NCI-H1930 (cell line): ENCODE results near the gene PGAP3.
A peak's percentile ranks its signal among the peaks of the same experiment; 100 is the strongest.

Experiments
- DNase-seq, 2 experiments: peaks; one replicate each; lab custom pipeline; 2025; lab: John Stamatoyannopoulos, UW

Gene PGAP3

DNA sequence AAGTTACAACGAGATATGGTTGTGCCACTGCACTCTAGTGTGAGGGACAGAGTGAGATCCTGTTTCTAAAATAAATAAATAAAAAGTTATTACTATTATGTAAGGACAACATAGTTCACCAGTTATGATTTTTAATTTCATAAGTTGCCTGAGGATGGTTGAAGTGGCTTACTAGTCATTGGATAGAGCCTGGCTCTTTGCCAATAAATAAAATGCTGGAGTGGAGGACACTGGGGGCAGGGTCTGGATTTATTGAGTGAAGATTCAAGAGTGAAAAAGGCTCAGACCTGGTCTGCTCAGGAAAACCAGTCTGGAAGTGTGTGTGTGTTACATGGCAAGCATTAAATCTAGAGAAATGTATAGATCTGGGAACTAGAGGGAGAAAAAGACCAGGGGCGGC, 48.8 kb downstream of the PGAP3 start:
- DNase-seq: no peak

GRCh38 chr17:39638317-39638716, 49.5 kb downstream of the PGAP3 start:
- DNase-seq: no peak

DNA sequence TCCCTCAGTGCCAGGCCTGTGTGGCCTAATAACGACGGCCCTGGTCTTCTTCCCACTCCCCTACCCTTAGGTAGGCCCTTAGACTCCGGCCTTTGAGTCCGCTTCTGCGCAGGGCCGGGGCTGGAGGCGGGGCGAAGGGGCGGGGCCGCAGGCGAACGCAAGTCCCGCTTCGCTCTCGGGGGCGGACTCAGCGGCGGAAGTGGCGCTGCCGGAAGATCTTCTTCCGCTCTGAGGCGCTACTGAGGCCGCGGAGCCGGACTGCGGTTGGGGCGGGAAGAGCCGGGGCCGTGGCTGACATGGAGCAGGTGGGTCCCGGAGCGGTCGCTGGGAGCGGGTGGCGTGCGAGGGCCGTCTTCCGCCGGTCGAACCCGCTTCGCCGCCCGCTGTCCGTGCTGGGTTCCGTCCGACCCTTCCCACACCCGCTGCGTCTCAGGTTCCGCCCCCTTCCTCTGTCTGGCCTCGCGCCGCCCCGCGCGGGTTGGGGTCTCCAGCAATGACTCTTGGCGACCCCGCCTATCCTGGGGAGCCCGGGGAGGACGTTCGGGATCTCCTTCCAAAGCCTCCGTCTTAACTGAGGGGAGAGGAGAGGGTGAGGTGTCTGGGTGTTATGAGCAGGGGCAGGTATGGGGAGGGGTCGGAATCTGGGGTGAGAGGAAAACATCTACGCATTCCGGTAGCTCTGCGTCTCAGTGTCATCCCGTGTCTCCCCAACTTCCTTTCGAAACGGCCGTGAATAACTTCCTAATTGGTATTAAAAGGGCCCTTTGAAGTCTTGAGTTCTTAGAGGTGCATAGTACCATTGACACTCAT, 50.7 kb downstream of the PGAP3 start, which contains the start of gene STARD3:
Gene STARD3 (plus strand): TSS at position 218 of the 810 bp plus-strand sequence. CDS start 16,388 bp downstream, outside the sequence.
- peak; percentile 59 to 75 for DNase-seq

- no peak for DNase-seq
Measured at GRCh38 chr17:39636587-39636926, 51.3 kb downstream of the PGAP3 start.

GRCh38 chr17:39635614-39636176, 52.2 kb downstream of the PGAP3 start:
- no peak for DNase-seq

GRCh38 chr17:39634384-39634871, 53.4 kb downstream of the PGAP3 start:
- peak in 1 of 2 experiments; percentile 29 for DNase-seq

GRCh38 chr17:39633570-39634183, 54.2 kb downstream of the PGAP3 start:
- no peak for DNase-seq

- no peak for DNase-seq
Measured at GRCh38 chr17:39632153-39632941, 55.5 kb downstream of the PGAP3 start.

GRCh38 chr17:39631403-39631802, 56.5 kb downstream of the PGAP3 start:
- DNase-seq: no peak

- DNase-seq: no peak
Measured at GRCh38 chr17:39629898-39630297, 58.0 kb downstream of the PGAP3 start.

DNA sequence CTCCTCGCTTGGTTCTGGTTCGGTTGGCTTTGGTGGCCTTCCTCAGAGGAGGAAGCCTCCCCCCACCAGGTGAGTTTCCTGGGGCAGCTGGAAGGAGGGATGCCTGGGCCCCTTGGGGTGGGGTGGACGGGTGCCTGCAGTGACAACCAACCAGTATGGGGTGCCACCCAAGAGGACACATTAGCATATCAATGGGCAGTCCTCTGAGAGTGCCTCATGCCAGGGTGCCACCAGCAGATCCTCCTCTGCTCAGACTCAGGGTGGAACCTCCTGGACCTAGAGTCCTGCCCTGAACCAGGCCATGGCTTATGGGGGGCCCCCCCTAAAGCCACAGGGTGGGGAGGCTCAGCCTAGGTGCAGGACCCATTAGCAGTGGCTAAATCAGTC, 58.4 kb downstream of the PGAP3 start:
- no peak for DNase-seq

- no peak for DNase-seq
Measured at GRCh38 chr17:39628655-39629493, 59.0 kb downstream of the PGAP3 start.

DNA sequence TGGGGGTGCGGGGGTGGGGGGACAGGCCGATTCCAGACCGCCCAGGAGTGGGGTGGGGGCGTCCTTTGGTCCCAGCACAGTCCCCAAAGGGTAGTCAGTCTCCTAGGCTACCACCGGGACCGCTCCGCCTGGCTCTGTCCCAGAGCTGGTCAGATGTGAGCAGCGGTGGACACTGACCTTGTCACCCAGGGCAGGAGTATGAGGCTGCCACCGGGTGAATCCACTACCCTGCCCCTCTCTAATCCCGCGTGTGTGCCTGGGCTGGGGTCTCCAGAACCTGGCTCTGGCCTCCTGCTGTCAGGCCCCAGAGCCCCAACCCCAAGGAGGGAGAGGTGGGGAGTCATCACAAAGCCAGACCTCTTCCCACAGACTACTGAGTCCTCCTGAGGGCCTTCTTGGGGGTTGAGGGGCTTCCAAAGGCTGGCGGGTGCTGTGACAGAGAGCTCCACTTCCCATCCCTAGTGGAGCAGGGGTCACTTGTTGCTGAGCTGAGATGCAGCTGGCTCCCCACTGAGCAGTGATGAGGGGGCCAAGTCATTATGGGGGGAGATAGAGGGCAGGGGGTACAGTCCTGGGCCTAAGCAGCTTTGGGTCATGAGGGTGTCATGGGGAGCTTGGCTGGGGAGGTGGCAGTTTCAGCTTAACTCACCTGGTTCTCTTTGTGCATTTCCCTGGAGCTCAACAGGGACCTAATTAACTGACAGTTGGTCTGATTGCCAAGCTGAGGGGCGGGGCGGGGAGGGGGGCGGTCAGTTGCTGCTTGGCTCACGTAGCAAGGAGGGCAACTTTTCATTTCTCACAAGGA, 59.9 kb downstream of the PGAP3 start:
- no peak for DNase-seq

- no peak for DNase-seq
Measured at GRCh38 chr17:39627047-39627711, 60.7 kb downstream of the PGAP3 start.

DNA sequence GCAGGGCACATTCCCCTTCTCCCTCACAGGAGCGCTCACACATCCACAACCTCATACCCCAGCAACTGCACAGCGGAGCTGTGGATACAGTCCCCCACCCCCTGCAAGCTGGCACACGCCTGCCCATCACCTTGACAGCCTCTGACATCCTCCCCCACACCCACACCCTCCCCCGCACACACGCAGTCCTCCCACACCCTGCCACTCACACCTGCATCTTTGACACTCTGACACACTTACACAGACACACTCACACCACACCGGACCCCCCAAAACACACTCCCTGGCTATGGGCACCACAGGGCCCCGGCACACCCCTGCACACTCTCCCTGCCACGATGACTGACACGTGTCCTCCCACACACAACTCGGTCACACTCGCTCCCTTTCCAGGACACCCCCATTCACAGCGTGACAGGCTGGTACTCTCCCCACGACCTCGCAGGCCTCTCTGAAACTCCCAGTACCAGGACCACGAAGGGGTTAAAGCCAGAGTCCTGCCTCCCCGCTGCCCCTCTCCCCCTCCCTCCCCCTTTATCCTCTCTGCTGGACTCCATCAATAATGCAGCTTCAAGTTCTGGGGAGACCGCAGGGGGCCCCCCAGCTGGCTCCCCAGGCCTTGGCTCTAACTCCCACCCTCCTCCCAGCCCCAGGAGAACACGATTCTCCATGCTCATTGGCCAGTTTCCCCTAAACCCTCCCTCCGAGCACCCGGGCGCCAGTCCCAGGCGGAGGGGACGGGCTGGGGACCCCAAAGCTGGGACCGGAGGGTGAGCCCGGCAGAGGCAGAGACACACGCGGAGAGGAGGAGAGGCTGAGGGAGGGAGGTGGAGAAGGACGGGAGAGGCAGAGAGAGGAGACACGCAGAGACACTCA, 61.4 kb downstream of the PGAP3 start, which contains the start of gene PPP1R1B:
Gene PPP1R1B (plus strand): TSS at position 782 of the 876 bp plus-strand sequence. CDS start 441 bp downstream, outside the sequence.
- DNase-seq: no peak

DNA sequence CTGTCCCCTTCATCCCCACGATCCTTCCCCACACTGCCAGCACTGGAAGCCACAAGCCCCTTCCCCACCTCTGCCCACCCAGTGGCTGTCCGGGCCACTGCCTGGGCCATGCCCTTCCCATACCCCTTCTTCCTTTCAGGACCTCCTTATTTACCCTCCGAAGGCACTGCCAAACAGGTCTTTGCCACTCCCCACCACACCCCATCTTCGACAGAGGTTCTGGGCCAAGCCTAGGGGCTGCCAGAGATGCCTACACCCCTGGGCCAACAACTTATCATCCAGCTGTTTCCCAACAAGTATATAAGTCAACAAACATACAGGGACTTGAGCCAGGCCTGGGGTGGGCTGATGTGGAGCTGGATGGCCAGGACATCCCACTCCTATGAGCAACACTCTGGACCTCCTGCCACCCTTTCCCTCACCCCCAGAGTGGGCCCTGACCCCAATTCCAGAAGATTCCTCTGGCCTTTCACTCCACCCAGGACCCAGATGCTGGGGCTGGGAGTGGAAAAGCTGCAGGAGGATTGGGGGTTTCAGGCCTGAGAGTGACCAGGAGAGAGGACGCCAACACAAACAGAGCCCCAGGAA, 62.6 kb downstream of the PGAP3 start:
- no peak for DNase-seq

GRCh38 chr17:39624313-39624712, 63.5 kb downstream of the PGAP3 start:
- no peak for DNase-seq

DNA sequence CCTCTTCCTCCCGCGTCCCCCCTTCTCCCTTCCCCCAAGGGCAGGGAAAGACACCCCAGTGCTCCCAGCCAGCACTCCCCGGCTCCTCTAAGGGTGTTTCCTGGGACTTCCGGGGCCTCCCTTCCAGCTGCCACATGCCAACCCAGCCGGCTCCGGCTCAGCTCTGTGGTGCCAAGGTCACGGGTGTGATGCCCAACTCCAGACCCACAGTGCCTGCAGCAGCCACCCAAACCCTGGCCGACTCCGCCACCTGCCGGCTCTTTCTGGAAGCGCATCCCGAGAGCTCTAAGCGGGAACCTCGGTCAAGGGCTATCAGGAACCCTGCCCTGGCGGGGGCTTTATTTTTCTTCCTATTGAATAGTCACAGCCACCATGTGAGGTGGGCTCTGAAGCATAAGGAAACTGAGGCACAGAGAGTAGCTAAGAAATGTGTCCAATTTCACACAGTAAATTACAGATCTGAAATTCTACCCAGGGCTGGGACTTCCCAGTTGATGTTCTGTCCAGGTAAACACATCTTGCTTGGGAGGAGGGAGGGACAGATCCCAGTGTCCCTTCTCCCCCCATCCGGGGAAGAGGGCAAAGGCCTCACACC, 64.4 kb downstream of the PGAP3 start:
- peak; percentile 45 to 64 for DNase-seq
